Central memory CD8-positive, alpha-beta T cell (primary cell): ENCODE measurements around the gene ADAM10.

Experiments used
- ATAC-seq: fragments of 150-1000 bp; cut with Tn5 transposase; replicated peaks from 2 replicates; pipeline ENCODE4 v1.10.0; 2022; ENCODE audit warnings: mild to moderate bottlenecking, moderate FRiP score, moderate number of reproducible peaks; ENCODE audit not compliant: poor library complexity, severe bottlenecking; ENCODE audit errors: extremely low read depth
- DNase-seq, 2 donors: peaks; one replicate each; pipeline ENCODE4 v3.0.0; 2021; ENCODE audit warnings: low spot score in 2 of 2
- H3K27ac Mint-ChIP-seq: one replicate; pipeline ENCODE4 v1.8.0; 2022; ENCODE audit warnings: low read depth, mild to moderate bottlenecking, moderate library complexity, mixed read lengths
- H3K27me3 Mint-ChIP-seq: one replicate; pipeline ENCODE4 v1.8.0; 2022; ENCODE audit warnings: mixed read lengths
- H3K36me3 Mint-ChIP-seq: one replicate; pipeline ENCODE4 v1.8.0; 2022; ENCODE audit warnings: mild to moderate bottlenecking, moderate library complexity, mixed read lengths; ENCODE audit not compliant: insufficient read depth
- H3K4me1 Mint-ChIP-seq: one replicate; pipeline ENCODE4 v1.8.0; 2022; ENCODE audit warnings: mixed read lengths
- H3K4me3 Mint-ChIP-seq: one replicate; pipeline ENCODE4 v1.8.0; 2022; ENCODE audit warnings: mild to moderate bottlenecking, moderate library complexity, mixed read lengths
- H3K9me3 Mint-ChIP-seq: one replicate; pipeline ENCODE4 v1.8.0; 2022; ENCODE audit warnings: mixed read lengths

ADAM10 gene

DNA sequence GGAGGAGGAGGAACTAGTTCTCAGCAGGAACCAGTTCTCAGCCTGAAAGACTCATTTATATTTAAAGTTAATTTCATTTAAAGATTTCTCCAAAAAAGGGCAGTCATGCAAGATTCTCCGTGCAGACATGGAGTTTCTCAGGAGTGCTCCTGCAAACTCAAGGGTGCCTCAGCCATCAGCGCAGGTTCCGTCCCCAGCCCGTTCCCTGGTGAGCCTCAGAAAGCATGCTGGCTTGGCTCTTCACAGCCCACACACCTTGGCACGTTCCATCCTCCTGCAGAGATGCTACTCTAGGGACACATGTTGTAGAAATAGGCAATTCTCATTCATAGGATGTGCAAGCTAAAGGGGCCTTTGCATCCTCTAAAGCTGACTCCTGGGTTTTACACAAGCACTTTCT is 194.7 kb downstream of the ADAM10 start:
- Mint-ChIP-seq H3K27me3 (no peaks in the 10 kb centered on the region), H3K9me3 (no peaks in the 10 kb centered on the region), H3K4me1 (peaks cover 10% of the 10 kb centered on the region), H3K27ac (no peak overlapping the region), H3K4me3 (no peak overlapping the region), H3K36me3 (peaks cover 2% of the 10 kb centered on the region)
- no peak for ATAC-seq
- no peak for DNase-seq

DNA sequence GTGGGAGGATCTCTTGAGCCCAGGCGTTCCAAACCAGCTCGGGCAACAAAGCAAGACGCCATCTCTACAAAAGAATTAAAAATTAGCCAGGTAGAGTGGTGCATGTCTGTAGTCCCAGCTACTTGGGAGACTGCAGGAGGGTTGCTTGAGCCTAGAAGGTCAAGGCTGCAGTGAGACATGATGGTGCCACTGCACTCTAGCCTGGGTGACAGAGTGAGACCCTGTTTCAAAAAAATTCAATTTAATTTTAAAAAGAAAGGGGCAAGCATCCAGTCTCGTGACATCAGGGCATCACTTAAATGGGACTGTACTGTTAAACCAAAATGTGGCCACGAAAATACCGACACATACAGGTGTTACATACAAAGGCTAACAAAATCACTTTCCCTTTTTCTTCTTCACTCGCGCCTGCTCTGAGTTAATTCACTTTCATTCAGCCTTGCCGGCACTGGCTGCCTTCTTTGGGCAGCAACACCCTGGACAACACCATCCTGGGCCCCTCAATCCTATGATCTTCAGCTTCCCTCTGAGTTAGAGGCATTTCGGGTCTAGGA is 196.1 kb downstream of the ADAM10 start:
- H3K9me3 Mint-ChIP-seq = no peaks in the 10 kb centered on the region

DNA sequence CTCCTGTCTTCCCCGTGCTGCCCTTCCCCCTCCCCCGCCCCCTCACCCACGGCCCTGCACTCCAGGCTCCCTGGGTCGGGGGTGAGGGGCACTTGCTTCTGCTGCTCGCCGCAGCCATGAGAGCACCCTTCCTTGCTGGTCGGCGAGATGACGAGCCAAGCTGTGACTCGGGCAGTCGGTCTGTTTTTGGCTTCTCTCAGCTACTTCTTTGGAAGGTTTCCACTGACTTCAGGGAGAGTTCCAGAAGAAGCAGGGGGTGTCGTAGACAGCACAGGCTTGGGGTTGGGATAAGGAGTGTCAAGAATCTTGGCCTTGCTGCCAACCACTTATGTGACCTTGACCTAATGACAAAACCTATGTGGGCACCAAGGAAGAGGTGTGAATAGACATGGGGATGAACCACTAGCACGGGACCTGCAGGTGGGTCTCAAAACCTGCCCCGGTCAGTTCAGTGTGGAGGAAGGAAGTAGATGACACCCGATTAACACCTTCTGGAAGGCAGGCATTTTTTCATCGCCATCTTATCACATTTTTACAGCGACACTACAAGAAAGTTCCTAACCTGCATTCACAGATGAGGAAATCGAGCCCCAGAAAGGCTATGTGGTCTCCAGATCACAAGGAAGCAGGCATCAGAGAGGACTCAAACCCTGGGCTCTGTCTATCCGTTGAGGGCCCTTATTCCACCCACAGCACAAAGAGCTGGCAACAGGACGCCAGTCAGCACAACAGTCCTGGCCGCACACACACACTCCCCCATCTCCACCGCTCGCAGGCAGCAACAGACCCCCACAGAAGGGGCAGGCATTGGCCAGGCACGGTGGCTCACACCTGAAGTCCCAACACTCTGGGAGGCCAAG is 196.8 kb downstream of the ADAM10 start:
- Mint-ChIP-seq H3K9me3 (no peaks in the 10 kb centered on the region), H3K36me3 (peaks cover 5% of the 10 kb centered on the region), H3K4me3 (no peak overlapping the region), H3K4me1 (peaks cover 10% of the 10 kb centered on the region), H3K27me3 (no peaks in the 10 kb centered on the region), H3K27ac (no peak overlapping the region)
- DNase-seq = no peak
- ATAC-seq = no peak

More for the DNA sequence above, 196.1 kb downstream of the ADAM10 start:
- DNase-seq (no peak), ATAC-seq (no peak)
- Mint-ChIP-seq H3K27me3 (no peaks in the 10 kb centered on the region), H3K4me3 (no peak overlapping the region), H3K27ac (no peak overlapping the region), H3K4me1 (peaks cover 10% of the 10 kb centered on the region), H3K36me3 (peaks cover 5% of the 10 kb centered on the region)

DNA sequence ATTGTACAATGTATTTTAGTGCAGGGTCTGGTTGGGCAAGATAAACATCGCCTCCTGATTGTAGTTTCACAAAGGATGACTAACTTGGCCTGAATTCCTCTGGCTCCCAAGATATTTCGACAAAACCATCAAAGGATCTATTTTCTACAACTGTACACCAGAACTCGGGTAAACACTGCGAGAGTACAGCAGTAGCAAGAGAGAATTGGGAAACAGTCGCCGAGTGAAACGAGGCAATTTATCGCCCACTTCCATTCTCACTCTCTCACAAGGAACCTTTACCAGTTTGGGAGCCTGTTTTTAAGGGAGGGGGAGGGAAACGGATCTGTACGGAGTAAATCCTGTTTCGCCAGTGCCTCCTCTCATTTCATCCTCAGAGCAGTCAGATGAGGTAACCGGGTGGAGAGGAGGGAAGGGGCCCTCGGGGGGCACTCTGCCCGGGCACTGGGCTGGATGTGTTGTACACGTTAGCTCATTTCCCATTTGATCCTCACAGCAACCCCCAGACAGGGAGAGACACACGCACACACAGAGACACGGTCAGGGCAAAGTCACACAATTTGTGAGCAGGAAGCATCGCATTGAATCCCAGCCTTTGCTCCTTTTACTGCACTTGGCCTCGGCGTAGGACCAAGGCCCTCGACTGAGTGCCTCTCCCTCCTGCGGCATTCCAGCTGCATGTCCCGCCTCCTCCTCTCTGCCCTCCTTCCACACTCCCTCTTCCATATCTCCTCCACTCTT is 197.6 kb downstream of the ADAM10 start:
- H3K4me3 Mint-ChIP-seq = no peak overlapping the region
- H3K9me3 Mint-ChIP-seq = no peaks in the 10 kb centered on the region
- H3K4me1 Mint-ChIP-seq = peaks cover 12% of the 10 kb centered on the region
- DNase-seq = no peak
- ATAC-seq = no peak
- peaks cover 5% of the 10 kb centered on the region for H3K36me3 Mint-ChIP-seq
- H3K27ac Mint-ChIP-seq = no peak overlapping the region
- H3K27me3 Mint-ChIP-seq = no peaks in the 10 kb centered on the region

DNA sequence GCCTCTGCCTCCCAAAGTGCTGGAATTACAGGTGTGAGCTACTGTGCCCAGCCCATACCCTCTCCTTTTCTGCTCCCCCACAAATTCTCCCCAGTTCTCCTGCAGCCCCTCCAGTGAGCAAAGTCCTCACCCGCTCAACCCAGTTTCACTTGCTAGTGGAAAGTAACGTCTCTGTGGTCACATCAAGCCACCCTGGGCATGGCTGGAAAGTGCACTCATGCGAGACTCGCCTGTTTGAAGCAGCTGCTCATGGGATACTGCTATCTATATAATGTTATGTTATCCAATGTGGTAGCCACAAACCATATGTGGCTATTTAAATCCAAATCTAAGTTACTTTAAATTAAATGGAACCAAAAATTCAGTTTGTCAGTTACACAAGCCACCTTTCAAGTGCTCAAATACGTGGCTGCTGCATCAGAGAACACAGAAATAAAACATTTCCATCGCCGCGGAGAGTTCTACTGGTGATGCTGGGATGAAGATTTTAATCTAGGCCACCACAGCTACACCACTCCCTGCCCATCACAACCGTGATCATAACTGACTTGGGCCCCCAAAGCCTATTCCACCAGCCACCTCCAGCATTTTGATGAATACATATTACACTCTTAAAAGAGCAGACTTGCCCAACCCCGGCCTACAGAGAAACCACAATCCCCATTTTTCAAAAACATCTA is 198.3 kb downstream of the ADAM10 start:
- Mint-ChIP-seq H3K36me3 (peaks cover 5% of the 10 kb centered on the region), H3K27me3 (no peaks in the 10 kb centered on the region), H3K4me1 (peaks cover 18% of the 10 kb centered on the region), H3K9me3 (no peaks in the 10 kb centered on the region), H3K4me3 (no peak overlapping the region), H3K27ac (no peak overlapping the region)
- ATAC-seq (no peak), DNase-seq (no peak)

DNA sequence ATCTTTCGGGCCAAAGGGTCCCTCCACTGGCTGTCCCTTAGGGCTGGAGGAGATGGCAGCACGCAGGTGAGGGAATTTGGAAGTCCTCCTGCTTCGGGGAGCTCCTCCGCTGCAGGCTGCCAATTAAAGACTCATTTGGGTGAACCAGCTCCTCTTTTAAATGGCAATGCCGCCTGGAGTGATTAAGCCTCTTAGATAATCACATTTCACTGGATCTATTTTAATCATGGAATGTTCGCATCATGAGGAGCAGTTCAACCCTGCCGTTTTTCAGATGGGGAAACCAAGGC is 199.8 kb downstream of the ADAM10 start:
- no peak overlapping the region for H3K27ac Mint-ChIP-seq
- H3K36me3 Mint-ChIP-seq = peaks cover 5% of the 10 kb centered on the region
- H3K9me3 Mint-ChIP-seq = no peaks in the 10 kb centered on the region
- H3K4me3 Mint-ChIP-seq = no peak overlapping the region
- DNase-seq (no peak), ATAC-seq (no peak)
- H3K27me3 Mint-ChIP-seq = no peaks in the 10 kb centered on the region
- peaks cover 31% of the 10 kb centered on the region for H3K4me1 Mint-ChIP-seq

DNA sequence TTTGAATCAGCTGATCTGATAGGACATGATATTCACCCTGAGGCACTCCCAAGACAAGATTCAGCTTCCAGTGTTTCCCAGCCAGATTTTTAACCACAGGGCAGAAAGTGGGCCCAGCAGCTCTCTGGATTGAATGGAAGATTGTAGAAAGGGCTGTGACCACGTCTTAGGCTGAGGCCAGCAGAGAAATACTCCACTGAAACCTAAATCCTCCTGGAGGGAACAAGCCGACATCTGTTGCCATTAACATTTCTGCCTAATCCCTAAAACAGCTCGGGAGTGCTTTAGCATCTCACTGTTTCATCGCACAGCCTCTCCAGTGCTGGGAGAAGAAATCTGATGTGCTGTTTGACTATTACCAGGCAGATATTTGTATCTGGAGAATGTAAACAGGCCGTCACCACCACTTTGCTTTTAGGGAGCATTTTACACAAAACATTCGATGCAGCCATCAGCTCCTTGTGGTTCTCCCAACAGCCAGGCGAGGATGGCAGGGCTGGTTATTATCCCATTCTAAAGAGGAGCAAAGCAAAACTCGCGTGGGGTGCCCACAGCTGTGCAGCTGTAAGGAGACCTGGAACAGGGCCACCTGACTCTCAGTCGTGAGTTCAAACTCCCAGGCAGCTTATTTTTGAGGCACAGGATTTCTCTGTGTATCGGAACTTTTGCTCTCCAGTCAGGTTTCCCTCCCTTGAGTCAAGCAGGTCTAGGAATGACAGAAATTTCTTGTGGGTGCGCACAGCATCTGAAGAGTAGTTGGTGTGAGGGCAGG is 200.3 kb downstream of the ADAM10 start:
- peaks cover 31% of the 10 kb centered on the region for H3K4me1 Mint-ChIP-seq

DNA sequence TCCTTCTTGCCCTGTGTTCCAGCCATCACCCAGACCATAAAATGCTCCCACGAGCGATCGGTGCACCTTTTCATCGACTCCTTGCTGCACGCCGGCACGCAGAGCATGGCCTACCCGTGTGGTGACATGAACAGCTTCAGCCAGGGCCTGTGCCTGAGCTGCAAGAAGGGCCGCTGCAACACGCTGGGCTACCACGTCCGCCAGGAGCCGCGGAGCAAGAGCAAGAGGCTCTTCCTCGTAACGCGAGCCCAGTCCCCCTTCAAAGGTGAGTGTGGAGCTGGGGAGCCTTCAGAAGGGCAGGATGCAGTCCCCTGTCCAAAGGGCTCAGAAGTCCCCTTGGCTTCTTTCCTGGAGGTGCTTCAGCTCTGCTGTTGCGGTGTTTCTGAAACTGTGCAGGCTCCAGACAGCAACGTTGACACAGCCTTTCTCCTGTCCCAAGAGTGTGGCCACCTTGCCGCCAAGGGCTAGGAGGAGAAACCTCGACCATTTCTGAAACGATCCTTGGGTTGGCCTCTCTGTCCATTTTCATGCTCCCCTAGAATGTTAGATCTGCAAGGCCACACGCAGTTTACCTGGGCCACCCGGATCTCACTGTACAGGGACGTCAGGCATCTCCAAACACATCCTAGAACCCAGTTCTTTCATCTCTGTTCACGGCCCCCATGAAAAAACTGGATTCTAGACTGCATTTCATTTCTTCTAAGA is 201.0 kb downstream of the ADAM10 start:
- H3K4me1 Mint-ChIP-seq = peaks cover 27% of the 10 kb centered on the region
- H3K4me3 Mint-ChIP-seq = no peak overlapping the region
- no peak overlapping the region for H3K27ac Mint-ChIP-seq

More for the DNA sequence above, 200.3 kb downstream of the ADAM10 start:
- H3K9me3 Mint-ChIP-seq = no peaks in the 10 kb centered on the region
- ATAC-seq = no peak
- H3K4me3 Mint-ChIP-seq = no peak overlapping the region
- H3K27me3 Mint-ChIP-seq = no peaks in the 10 kb centered on the region
- peaks cover 5% of the 10 kb centered on the region for H3K36me3 Mint-ChIP-seq
- H3K27ac Mint-ChIP-seq = no peak overlapping the region
- DNase-seq = no peak

DNA sequence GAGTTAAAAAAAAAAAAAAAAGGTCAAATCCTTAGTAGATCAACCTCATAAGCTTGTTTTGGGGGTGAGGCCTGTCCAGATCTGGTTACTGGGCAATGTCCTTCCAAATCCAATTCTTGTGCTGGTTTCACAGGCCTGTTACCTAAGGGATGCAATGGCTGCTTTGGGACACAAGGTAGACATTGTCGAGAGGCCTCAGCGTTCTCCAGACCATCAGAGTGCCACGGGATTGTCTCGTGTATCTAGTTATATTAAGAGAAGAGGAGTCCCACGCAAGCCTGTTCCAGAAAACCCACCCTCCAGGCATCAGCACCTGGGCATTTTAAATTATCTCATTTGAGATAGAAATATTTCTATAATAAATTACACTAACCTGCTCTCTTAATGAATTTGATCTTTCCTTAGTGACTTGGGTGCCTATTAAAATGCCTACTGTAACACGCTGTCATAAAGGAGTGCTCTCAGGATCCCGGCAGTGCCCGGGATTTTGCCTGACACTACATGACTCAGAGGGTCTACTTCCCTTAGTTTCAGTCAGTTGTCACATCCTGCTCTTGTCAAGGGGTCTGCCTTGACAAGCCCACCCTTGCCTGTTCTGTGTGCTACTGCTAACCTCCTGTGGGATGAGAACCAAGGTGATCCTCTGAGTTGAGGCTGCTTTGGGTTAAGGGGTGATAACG is 201.7 kb downstream of the ADAM10 start:
- Mint-ChIP-seq H3K27me3 (no peaks in the 10 kb centered on the region), H3K4me1 (peaks cover 24% of the 10 kb centered on the region), H3K27ac (no peak overlapping the region), H3K36me3 (peaks cover 4% of the 10 kb centered on the region), H3K4me3 (no peak overlapping the region), H3K9me3 (no peaks in the 10 kb centered on the region)
- no peak for ATAC-seq
- no peak for DNase-seq

More for the DNA sequence above, 201.0 kb downstream of the ADAM10 start:
- Mint-ChIP-seq H3K36me3 (peaks cover 5% of the 10 kb centered on the region), H3K9me3 (no peaks in the 10 kb centered on the region), H3K27me3 (no peaks in the 10 kb centered on the region)
- ATAC-seq = no peak
- no peak for DNase-seq

DNA sequence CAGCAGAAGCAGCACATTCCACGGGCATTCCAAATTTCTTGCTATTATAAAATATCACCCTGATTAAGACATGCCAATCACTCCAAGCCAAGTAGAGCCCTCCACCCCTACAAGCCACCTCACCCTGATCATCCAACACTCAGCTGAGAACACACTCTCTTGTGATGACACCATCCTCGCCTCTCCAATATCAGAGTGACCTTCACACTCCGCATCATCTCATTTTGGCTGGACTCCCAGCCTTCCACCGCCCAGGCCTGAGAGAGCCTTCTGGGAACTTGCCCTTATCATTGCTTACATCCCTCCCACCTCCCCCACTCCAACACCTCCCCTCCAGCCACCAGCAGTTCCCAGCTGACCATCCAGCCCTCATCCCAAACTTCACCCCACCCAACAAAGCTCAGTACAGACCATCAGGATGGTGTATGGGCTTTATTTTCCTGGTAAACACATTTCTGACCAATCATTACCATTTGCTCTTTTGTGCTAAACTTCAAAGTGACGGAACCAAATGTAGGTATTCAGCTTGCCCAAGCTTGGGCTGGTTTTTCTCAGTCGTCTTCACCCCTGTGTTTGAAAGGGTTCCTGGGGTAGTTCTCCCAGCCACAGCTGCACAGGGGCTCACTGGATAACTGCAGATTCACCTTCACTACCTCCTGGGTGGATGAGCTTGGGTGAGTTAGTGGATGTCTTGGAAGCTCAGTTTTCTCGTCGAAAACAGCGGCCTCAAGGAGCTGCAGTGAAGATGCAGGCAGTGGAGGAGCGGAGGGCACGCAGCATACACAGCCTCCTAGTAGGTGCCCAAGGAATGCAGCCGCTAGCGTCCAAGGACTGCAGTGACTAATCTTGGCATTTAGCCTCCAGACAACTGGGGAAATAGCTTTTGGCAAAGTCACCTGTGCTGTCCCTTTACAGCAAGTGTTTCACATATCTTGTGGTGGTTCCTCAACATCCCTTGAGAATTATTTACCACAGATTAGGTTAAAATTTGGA is 202.6 kb downstream of the ADAM10 start:
- peaks cover 25% of the 10 kb centered on the region for H3K4me1 Mint-ChIP-seq
- H3K27ac Mint-ChIP-seq = no peak overlapping the region
- H3K4me3 Mint-ChIP-seq = no peak overlapping the region
- no peaks in the 10 kb centered on the region for H3K9me3 Mint-ChIP-seq
- peaks cover 4% of the 10 kb centered on the region for H3K36me3 Mint-ChIP-seq
- no peaks in the 10 kb centered on the region for H3K27me3 Mint-ChIP-seq
- no peak for DNase-seq
- ATAC-seq = no peak
